ENCODE results near the gene SFI1.

SFI1 gene

GRCh38 chr22:31561970-31562369 is 65.6 kb downstream of the SFI1 start:
- TF ChIP-seq CTCF (conservative IDR thresholded peaks at IDR 0.05), result no peak
- no peak overlapping the region; the same call in 1 of the 2 replicates for H3K27ac ChIP-seq

GRCh38 chr22:31566484-31566883 is 70.1 kb downstream of the SFI1 start:
- no peak for TF ChIP-seq CTCF (conservative IDR thresholded peaks at IDR 0.05)
- H3K27ac ChIP-seq, result no peak overlapping the region

- H3K27ac ChIP-seq, result no peak overlapping the region
- no peak for TF ChIP-seq CTCF (conservative IDR thresholded peaks at IDR 0.05)
Measured at GRCh38 chr22:31567196-31567595, 70.9 kb downstream of the SFI1 start.

DNA sequence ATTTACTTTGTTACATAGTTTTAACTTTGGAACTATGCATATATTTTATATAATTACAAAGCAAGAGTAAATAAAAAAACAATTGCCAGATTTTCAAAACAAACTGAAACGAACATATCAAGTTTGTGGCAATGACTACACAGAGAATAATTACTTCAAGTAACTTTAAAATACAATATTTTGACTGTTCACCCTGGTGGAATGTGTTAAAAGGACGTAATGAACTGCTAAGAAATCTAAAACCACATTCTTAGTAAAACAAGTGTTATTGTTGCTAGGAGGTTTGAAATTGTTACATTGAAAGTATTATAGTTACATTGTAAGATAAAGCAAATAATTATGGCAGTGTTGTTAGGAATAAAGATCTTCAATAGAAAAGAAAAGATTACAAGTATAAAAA is 71.4 kb downstream of the SFI1 start:
- H3K27ac ChIP-seq, result no peak overlapping the region
- no peak for TF ChIP-seq CTCF (conservative IDR thresholded peaks at IDR 0.05)

DNA sequence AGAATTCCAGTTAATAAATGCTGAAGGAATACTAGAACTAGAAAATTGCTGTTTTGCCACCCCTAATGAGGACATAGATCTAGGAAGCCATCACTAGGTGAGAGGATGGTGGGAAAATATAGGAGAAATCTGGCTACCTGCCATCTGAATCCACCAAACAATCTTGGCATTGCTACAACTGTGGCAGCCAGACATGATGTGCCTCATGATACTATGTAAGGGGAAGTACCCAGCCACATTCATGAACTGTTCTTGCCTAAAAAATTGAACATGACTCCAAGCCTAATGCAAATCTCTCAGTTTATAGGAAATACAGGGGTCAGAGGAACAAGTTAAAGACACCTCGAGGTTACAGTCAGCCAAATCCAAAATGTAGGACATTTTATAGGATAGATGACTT is 72.8 kb downstream of the SFI1 start:
- no peak for TF ChIP-seq CTCF (conservative IDR thresholded peaks at IDR 0.05)
- no peak overlapping the region for H3K27ac ChIP-seq

GRCh38 chr22:31572939-31573338 is 76.6 kb downstream of the SFI1 start:
- H3K27ac ChIP-seq, result no peak overlapping the region
- no peak for TF ChIP-seq CTCF (conservative IDR thresholded peaks at IDR 0.05)

- H3K27ac ChIP-seq, result no peak overlapping the region
- no peak for TF ChIP-seq CTCF (conservative IDR thresholded peaks at IDR 0.05)
Measured at GRCh38 chr22:31574055-31574670, 77.8 kb downstream of the SFI1 start.
